CD4-positive, alpha-beta T cell (primary cell): ENCODE data around the gene TMPRSS6. TPM values are rescaled to one million over a fixed set of nuclear protein-coding genes. Genes with fewer than 3 reads are reported as not detected.
A peak's percentile ranks its signal among the peaks of the same experiment; 100 is the strongest.

Source experiments
- ATAC-seq: fragments of 200-7000 bp; cut with Tn5 transposase; one replicate; pipeline ENCODE4 v1.10.0; 2022; ENCODE audit warnings: mild to moderate bottlenecking; ENCODE audit not compliant: poor library complexity
- CTCF ChIA-PET: fragments of 350-600 bp; sonication (Branson Sonifier 250); formaldehyde crosslinking; loops from one replicate; lab custom pipeline; 2021; ENCODE audit warnings: antibody characterized with exemption, inconsistent platforms; lab: Charles Lee
- POLR2A ChIA-PET: fragments of 350-600 bp; sonication (Branson Sonifier 250); formaldehyde crosslinking; loops from one replicate; lab custom pipeline; 2021; ENCODE audit warnings: antibody characterized with exemption, inconsistent platforms; lab: Charles Lee
- DNase-seq, 14 experiments: peaks; one replicate each; pipeline ENCODE4 v3.0.0-alpha.2; 2013 to 2020; ENCODE audit warnings: mixed read lengths in 2 of 14
- H3K27ac ChIP-seq, 2 donors: one replicate each; pipeline versions ENCODE4 v1.5.1 to v1.7.0; 2013; ENCODE audit warnings: low read length in 2 of 2, low read depth in 1 of 2, mild to moderate bottlenecking in 1 of 2
- H3K27me3 ChIP-seq, 2 experiments: 1 replicate in 1 of 2; 2 replicates in 1 of 2; pipeline versions ENCODE4 v1.6.1 to v1.7.0; 2013; ENCODE audit warnings: low read length in 2 of 2, control low read depth in 1 of 2, mild to moderate bottlenecking in 1 of 2, moderate library complexity in 1 of 2; ENCODE audit not compliant: insufficient read depth in 2 of 2, control insufficient read depth in 1 of 2
- H3K36me3 ChIP-seq: one replicate; pipeline ENCODE4 v1.6.1; 2013; ENCODE audit warnings: low read length, control low read depth; ENCODE audit not compliant: insufficient read depth
- H3K4me1 ChIP-seq: one replicate; pipeline ENCODE4 v1.6.1; 2013; ENCODE audit warnings: low read length, control low read depth; ENCODE audit not compliant: insufficient read depth
- H3K4me3 ChIP-seq: one replicate; pipeline ENCODE4 v1.5.1; 2013; ENCODE audit warnings: mild to moderate bottlenecking, low read length, moderate library complexity
- H3K9me3 ChIP-seq, 2 experiments: 1 replicate in 1 of 2; 2 replicates in 1 of 2; pipeline versions ENCODE4 v1.6.1 to v1.7.0; 2013; ENCODE audit warnings: low read length in 2 of 2, mild to moderate bottlenecking in 2 of 2, control low read depth in 1 of 2, moderate library complexity in 1 of 2; ENCODE audit not compliant: control insufficient read depth in 1 of 2, insufficient read depth in 1 of 2
- H3K27ac Mint-ChIP-seq: one replicate; pipeline ENCODE4 v1.8.0; 2020; ENCODE audit warnings: mixed read lengths
- H3K27me3 Mint-ChIP-seq: one replicate; pipeline ENCODE4 v1.8.0; 2021; ENCODE audit warnings: mixed read lengths
- H3K36me3 Mint-ChIP-seq: one replicate; pipeline ENCODE4 v1.8.0; 2021; ENCODE audit warnings: low read depth, mixed read lengths
- H3K4me1 Mint-ChIP-seq: one replicate; pipeline ENCODE4 v1.8.0; 2021; ENCODE audit warnings: low read depth, mixed read lengths
- H3K4me3 Mint-ChIP-seq: one replicate; pipeline ENCODE4 v1.8.0; 2020; ENCODE audit warnings: mild to moderate bottlenecking, mixed read lengths
- H3K9me3 Mint-ChIP-seq: one replicate; pipeline ENCODE4 v1.8.0; 2020; ENCODE audit warnings: mixed read lengths
- CTCF ChIP-seq: fragments of 200-600 bp; IDR thresholded peaks from one replicate; pipeline ENCODE4 v1.8.0; 2022; ENCODE audit warnings: antibody characterized with exemption, mild to moderate bottlenecking
- intact Hi-C, 2 experiments: fragments of 100-400 bp; cut with DNase I in 1 of 2; cut with micrococcal nuclease in 1 of 2; formaldehyde crosslinking; loops; one replicate each; pipeline versions ENCODE4 v1.15.1 to v1.9.0; 2023 to 2025; cut with DNase I, micrococcal nuclease
- total RNA-seq, 174 experiments: library from RNA in 2 of 174; stranded (reverse) in 2 of 174; gene quantifications; one replicate each; pipeline ENCODE4 v1.2.3 and lab custom pipeline; 2021 to 2026

Gene TMPRSS6
- total RNA-seq, 2 experiments from 2014 or later, result 0.19 to 0.39 TPM

GRCh38 chr22:37141476-37141875 lies 32.0 kb upstream of the TMPRSS6 start:
- ChIA-PET CTCF (no interaction called here), POLR2A (interaction anchor here (1.7 kb wide), 1 partner anchor 58 kb away, joined by 5 read pairs; no protein-coding TSS in a partner anchor)
- peaks cover 19% of the 10 kb centered on the region for H3K4me1 Mint-ChIP-seq
- Histone ChIP-seq H3K4me1 (peaks cover 52% of the 10 kb centered on the region), H3K27me3 (no peaks in the 10 kb centered on the region), H3K9me3 (no peaks in the 10 kb centered on the region), H3K27ac (no peak overlapping the region), H3K36me3 (peaks cover 87% of the 10 kb centered on the region), H3K4me3 (no peak overlapping the region)
- no peak overlapping the region for H3K4me3 Mint-ChIP-seq
- TF ChIP-seq CTCF, result no peak
- H3K27me3 Mint-ChIP-seq, result no peaks in the 10 kb centered on the region
- intact Hi-C loops, result no loop called here
- no peaks in the 10 kb centered on the region for H3K9me3 Mint-ChIP-seq
- peaks cover 76% of the 10 kb centered on the region for H3K36me3 Mint-ChIP-seq
- no peak overlapping the region for H3K27ac Mint-ChIP-seq
- DNase-seq (no peak), ATAC-seq (no peak)

GRCh38 chr22:37140686-37141323 lies 31.3 kb upstream of the TMPRSS6 start:
- H3K27ac ChIP-seq, result no peak overlapping the region

GRCh38 chr22:37139762-37140161 lies 30.2 kb upstream of the TMPRSS6 start:
- peaks cover 4% of the 10 kb centered on the region for H3K4me1 Mint-ChIP-seq
- no peak overlapping the region for H3K27ac Mint-ChIP-seq
- no peak for TF ChIP-seq CTCF
- DNase-seq (no peak), ATAC-seq (no peak)
- Histone ChIP-seq H3K27me3 (no peaks in the 10 kb centered on the region), H3K4me1 (peaks cover 35% of the 10 kb centered on the region), H3K27ac (peak overlapping the region in 1 of 2 donors; percentile 42), H3K36me3 (peaks cover 93% of the 10 kb centered on the region), H3K4me3 (no peak overlapping the region), H3K9me3 (no peaks in the 10 kb centered on the region)
- CTCF ChIA-PET, result interaction anchor here (1.4 kb wide), 1 partner anchor 9 kb away, joined by 3 read pairs; no protein-coding TSS in a partner anchor
- H3K9me3 Mint-ChIP-seq, result no peaks in the 10 kb centered on the region
- H3K36me3 Mint-ChIP-seq, result peaks cover 70% of the 10 kb centered on the region
- H3K4me3 Mint-ChIP-seq, result no peak overlapping the region
- intact Hi-C loops, result no loop called here
- no peaks in the 10 kb centered on the region for H3K27me3 Mint-ChIP-seq
- POLR2A ChIA-PET, result interaction anchor here (1.0 to 1.7 kb wide), 3 partner anchors 10 to 60 kb away, joined by 4 to 5 read pairs (median 4); partner anchors contain the start of gene IL2RB

More at GRCh38 chr22:37140686-37141323, 31.3 kb upstream of the TMPRSS6 start:
- no peak overlapping the region for H3K27ac Mint-ChIP-seq
- intact Hi-C loops, result no loop called here
- Histone ChIP-seq H3K9me3 (no peaks in the 10 kb centered on the region), H3K27me3 (no peaks in the 10 kb centered on the region), H3K36me3 (peaks cover 90% of the 10 kb centered on the region), H3K4me3 (no peak overlapping the region), H3K4me1 (peaks cover 45% of the 10 kb centered on the region)
- no peak for ATAC-seq
- no peak for DNase-seq
- TF ChIP-seq CTCF, result no peak
- peaks cover 12% of the 10 kb centered on the region for H3K4me1 Mint-ChIP-seq
- POLR2A ChIA-PET, result interaction anchor here (1.7 kb wide), 1 partner anchor 59 kb away, joined by 5 read pairs; no protein-coding TSS in a partner anchor
- CTCF ChIA-PET, result interaction anchor here (1.4 kb wide), 1 partner anchor 8 kb away, joined by 3 read pairs; no protein-coding TSS in a partner anchor
- H3K9me3 Mint-ChIP-seq, result no peaks in the 10 kb centered on the region
- no peaks in the 10 kb centered on the region for H3K27me3 Mint-ChIP-seq
- peaks cover 70% of the 10 kb centered on the region for H3K36me3 Mint-ChIP-seq
- no peak overlapping the region for H3K4me3 Mint-ChIP-seq
